GM19239 (cell line): Measurements from ENCODE around the gene EFNB1.

Experiments used
- DNase-seq: peaks from one replicate; pipeline ENCODE4 v3.0.0; 2011; ENCODE audit warnings: low spot score; ENCODE audit not compliant: insufficient read length
- FAIRE-seq: peaks from 2 replicates; lab custom pipeline; 2011; peaks lifted over from hg19 to GRCh38; lab: Jason Lieb, UNC

Gene EFNB1

DNA sequence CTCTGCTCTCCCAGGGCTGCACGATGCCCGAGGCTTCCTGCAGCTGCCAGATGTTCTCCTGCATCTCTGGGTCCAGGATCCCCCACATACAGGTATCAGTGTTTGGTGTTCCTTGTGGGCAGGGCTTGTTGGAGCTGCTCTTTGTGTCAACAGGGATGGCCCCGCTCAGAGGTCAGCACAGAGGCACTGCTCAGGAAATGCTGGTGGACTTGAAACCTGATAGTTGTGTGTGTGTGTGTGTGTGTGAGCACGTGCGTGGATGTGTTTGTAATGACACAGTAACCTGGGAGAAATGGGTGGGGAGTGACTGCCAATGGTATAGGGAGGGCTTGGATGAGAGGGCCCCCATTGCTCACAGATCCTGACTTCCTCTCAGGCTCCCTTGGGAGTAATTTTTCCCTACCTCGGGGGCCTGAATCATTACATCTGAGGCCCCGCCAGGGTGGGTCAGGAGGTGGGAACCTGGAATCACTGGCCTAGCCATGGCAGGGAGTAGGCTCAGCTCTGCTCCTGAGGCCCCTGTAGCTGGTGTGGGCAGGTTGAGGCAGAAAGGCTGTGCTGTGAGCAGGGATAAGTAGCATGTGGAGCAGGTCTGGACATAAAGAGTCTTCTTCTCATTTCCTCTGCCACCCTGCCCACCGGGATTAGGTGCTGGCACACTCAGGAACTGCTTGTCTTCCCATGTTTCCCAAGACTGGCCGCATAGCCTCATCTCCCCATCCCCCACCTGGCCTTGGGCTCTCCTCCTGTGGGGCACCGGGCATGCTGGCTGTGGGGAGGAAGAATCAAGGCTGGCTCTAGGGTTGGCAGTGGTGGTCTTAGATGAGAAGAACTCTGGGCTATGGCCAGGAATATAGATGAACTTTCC, 2.5 kb upstream of the EFNB1 start:
- DNase-seq (no peak), FAIRE-seq (no peak)

DNA sequence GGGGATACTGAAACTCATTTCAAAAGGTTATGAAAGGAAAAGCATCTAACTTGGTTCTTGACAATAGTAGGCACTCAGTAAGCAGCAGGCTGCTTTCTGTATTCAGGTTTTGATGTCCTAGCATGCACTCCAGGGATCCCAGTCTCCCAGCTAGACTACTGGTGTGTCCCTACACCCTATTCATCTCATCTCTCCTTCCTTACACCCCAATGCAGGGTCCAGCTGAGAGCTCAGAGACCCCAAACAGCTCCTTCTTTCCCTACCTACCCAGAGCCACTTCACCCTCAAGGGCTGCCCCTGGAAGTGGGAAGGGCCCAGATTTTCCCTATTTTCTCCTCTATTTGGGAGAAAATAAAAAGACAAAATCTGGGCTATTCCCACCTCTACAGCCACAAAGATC, 1.6 kb upstream of the EFNB1 start:
- FAIRE-seq (no peak), DNase-seq (no peak)

DNA sequence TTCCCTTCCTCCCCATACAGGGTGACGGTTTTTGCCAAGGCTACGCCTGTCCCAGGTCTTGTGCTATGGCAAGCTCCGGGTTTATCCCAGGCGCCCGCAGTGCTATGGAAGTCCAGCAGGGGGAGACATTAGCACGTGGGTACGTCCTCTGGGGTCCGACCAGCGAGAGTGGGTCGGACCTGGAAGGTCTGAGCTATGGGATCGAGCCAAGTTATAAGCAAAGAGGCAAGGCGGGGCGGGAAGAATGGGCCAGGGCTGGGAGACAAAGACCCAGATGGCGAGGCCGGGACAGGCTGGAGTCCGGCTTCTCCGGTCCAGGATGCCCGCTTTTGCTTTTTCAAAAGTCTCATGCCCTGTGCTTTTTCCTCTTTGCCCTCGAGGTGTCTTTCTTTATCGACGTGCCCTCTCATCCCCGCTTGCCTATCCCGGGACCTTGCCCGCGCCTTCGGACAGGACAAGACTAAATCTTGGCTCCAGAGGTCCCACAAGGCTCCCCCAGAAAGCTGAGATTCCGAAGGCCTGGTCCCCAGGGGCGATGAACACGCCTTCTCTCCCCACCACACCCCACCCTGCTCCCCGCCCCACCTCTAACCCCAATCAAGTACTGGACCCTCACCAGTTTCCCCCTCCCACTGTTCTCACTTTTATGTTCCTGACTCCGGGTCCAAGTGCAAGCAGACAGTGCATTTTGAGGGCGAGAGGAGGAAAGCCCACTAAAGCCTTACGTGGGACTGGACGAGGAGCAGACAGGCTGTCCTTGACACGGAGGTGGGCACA, 785 bp upstream of the EFNB1 start:
- peak; percentile 40 for DNase-seq
- FAIRE-seq: peak; percentile 96

DNA sequence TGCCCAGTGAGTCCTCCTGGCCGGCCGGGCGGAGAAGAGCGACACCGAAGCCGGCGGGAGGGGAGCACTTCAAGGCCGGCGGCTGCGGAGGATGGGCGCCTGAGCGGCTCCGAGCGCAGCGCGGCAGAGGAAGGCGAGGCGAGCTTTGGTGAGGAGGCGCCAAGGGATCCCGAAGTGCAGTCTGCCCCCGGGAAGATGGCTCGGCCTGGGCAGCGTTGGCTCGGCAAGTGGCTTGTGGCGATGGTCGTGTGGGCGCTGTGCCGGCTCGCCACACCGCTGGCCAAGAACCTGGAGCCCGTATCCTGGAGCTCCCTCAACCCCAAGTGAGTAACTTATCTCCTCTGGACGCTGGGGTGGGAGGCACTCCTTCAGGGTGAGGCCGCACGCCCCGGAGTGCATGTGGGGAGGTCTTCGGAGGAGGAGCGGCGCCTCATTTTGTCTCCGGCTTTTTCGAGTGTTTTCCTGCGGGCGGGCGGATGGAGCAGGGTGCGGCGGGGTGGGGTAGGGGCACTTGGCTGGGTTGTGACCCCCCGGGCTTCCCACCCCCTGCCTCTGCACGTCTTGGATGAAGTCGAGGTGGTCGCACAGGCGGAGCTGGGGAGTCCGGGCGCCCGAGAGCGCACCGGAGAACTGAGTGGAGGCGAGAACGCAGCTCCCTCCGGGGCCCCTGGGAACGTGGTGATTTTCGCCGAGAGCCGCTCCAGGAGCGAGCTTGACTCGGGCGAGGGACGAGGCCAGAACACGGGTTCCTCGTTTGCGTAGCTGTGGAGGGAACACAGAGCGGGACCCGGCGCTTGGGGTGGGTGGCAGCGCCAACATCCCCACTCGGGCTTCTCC, 979 bp downstream of the EFNB1 start:
- DNase-seq: no peak
- FAIRE-seq: no peak

DNA sequence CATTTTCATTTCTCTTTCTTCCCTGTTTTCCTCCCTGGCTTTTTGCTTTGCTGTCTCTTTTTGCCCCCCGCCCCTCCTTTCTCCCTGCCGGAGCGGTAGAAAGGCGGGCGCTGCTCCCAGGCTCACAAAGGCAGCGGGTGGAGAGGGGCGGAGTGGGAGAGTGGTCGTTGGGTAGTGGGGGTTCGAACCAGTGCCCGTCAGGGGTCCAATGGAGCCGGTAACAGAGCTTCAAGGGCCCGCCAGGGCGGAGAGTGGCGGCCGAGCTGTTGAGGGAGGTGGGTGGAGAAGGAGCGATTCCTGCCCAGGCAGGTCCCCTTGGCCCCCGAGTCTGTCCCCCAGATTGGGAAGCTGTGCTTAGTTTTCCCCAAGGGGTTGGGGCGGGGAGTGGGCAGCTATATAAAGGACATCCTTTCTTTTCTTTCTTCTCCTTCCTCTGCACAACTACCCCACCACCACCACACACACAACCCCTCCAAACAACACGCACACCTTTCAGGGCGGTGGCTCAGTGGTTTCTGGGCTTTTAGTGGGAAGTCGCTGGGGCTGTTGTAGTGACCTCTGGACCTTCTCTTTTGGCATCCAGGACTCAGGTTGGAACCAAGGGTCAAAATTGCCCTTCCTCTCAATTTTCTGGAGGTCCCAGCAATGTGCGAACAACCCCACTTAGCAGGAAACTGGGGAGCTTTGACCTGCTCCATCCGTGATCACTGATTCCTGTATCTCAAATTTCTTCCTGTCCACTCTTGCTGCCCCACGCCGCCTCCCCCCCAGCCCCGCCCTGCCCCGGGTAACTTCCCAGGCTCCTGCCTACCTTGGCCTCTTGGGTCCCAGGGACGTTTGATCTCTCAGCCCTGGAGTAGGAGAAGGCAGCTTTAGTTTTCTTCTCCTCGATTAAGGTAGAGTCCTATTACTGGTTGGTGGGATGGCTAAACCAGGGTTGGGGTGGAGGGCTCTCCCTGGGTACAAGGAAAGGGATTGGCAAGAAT, 1.9 kb downstream of the EFNB1 start:
- no peak for FAIRE-seq
- DNase-seq: no peak

DNA sequence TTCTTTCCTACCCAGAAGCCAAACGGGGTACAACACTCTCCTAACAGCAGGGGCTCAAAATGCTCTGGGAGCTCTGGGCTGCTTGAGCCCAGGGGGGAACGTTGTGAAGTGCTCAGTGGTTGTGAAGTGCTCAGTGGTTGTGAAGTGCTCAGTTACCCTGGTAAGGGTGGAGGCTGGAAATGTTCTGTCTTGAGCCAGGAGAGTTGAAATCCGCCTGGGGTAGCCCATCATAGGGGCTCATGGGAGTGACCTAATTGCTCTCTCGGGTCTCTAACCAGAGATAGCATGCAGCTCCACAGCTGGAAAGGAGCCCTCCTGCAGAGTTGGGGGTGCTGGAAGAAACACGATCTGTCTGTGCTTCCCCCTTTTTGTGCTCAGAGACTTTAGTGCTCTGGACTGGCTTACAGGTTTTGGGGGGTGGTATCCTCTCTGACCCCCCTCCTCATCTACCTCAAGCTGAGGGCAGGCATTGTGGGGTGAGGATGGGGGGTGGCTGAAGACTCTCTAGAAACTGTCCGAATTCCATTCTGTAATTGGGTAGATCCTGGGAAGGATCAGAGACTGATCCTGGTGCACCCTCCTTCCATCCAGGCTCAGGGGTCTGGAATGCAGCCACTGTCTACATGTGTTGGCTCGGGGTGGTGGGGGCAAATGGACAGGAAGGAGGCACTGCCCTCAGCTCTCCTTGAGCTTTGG, 2.7 kb downstream of the EFNB1 start:
- no peak for FAIRE-seq

DNA sequence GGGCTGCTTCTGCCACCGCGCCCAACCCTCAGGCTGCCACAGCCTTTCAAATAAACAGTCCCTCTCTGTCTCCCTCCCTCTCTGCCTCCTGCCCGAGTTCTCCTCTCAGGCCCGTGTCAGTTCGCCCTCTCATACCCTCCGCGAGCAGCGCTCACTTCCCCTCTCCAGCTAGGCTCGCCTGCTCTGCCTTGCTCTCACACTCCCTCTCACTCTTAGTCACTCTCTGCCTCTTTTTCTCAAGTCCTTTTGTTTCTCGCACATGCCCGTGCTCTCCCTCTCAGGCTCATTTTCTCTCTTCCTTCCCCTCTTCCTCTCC, 3.2 kb downstream of the EFNB1 start:
- DNase-seq (no peak), FAIRE-seq (no peak)

More for the DNA sequence above, 2.7 kb downstream of the EFNB1 start:
- no peak for DNase-seq

DNA sequence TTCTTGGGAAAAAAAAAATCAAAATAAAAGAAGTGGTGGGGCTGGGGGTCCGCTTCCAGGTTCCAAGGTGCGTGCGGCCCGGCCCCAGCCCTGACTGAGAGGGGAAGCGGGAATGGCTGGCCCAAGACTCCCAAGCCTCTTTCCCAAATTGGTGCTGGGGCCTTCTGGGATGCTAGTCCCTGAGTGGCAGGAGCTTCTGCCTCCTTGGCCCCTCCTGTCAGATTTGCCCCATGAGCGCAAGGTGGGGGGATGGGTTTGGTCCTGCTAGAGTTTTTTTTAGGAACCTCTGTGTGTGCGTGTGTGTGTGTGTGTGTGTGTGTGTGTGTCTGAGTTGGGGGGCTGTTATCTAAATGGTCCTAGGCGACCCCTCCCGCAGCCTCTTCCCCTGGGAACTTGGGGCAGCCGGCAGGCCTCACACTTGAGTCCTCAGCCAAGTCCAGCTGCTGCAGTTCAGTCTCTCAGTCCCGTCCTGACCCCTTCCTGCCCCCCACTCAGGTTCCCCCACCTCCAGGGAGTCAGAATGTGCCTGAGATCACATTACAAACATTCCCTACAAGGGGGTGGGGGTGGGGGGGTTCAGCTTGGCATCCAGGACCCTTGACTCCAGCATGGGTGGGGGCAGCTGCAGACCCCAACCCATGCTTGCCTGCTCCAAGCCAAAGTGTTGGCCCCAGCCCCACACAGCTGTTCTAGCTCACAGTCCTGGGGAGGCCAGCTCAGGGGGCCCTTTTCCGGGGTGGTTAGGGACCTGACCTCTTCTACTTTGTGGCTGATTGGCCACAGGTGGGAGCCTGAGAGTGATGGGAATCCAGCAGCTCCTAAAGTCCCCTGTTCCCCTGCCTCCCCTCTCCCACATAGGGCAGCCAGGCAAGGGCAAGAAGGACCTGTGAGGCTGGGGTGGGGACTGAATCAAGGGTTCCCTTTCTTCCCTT, 4.0 kb downstream of the EFNB1 start:
- DNase-seq: no peak
- no peak for FAIRE-seq

DNA sequence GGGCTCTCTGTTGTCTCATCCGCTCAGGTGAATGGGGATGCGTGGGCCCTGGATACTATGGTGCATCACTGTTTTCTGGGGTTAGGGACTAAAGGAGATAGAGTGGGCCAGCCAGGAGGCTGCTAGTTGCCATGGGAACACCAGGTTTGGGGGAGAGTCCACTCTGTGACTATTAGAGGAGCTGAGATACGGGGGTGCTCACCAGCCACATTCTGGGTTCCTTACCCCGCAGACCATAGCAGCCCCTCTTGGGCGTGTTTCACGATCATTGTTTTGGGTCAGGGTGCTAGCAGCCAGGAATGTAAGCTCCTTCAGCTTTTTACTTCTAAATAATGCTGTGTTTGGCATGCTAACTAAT, 4.6 kb downstream of the EFNB1 start:
- DNase-seq (no peak), FAIRE-seq (no peak)

DNA sequence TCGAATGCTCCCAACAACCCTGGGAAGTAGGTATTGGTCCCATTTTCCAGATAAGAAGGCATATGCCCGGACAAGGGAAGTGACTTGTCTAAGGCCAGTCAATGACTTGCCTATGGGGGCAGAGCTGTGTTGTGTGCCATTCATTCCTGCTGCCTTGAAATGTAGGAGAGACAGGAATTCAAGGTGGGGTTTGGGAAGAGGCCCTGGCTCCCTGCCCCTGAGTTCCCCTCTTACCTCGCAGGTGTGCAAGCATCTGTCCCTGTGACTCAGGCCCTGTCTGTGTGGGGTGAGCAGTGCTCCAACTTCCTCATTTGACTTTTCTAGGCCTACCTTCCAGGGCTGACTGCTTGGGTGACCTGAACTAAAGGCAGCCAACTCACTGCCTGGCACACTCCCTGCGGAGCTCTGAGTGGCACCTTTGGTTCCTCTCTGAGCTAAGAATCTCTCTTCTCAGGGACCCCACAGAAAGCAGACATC, 5.1 kb downstream of the EFNB1 start:
- FAIRE-seq (no peak), DNase-seq (no peak)

DNA sequence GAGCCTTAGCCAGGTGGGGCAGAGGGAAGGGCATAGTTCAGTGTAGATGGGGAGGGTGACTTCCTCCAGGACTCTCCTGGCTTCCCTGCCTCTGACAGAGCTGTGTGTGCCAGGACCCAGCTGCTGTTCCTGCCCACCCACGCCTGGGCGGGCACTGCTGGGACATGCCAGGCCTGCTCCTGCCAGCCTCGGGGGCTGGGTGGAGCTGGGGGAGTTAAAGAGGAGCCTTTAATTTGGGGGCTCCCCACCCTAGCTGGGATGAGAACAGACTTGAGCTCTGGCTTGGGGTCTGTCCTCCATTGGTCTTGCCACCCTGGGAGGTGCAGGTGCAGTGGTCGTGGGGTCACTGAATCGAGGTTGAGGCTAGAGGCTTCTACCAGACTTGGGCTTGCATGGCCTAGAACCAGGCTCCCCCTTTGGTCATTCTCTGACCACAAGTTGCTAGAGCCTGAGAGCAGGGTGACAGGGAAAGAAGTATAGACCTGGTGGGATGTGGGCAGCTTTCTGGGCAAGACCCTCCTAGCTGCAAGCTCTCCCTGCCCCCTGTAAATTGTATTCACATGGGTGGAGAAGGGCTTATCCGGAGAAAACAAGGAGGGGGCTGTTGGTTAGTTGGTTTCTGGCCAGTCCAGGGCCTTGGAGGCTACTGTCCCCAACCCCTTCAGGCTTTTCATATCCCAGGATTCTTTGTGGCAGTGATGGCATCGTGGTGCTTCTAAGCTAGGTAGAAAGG, 5.7 kb downstream of the EFNB1 start:
- no peak for FAIRE-seq

DNA sequence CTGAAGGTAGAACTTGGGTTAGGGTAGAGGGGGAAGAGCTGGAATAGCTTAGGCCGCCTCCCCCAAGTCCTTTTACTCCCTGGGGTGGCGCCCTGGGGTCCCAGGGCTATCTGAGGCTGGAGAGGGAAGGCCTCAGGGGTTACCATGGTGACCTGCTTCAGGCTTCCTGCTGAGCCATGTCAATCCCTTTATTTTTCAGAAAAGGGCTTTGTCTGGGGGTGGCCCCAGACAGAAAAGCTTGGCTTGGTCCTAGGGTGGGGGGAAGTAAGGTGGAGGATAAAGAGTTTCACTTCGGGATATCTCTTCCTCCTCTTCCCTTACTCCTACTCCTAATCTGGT, 6.3 kb downstream of the EFNB1 start:
- FAIRE-seq (no peak), DNase-seq (no peak)

More for the DNA sequence above, 5.7 kb downstream of the EFNB1 start:
- no peak for DNase-seq

DNA sequence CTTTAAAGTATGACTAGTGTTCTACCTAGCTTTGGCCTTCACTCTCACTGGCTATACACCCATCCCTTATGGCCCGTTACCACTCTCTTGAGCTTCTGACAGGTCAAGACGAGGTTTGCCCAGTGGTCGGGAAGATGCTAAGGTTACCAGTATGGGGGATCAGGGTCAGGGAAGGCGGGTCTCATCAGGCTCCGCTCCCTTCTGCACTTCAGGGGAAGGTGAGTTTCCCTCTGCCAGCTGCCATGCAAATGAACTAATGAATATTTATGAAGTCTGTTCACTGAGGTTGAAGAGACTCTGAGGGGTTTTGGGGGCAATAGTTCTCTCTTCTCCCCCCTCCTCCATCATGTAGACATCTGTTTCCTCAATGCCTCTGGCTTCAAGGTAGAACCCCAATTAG, 6.6 kb downstream of the EFNB1 start:
- no peak for DNase-seq
- no peak for FAIRE-seq

DNA sequence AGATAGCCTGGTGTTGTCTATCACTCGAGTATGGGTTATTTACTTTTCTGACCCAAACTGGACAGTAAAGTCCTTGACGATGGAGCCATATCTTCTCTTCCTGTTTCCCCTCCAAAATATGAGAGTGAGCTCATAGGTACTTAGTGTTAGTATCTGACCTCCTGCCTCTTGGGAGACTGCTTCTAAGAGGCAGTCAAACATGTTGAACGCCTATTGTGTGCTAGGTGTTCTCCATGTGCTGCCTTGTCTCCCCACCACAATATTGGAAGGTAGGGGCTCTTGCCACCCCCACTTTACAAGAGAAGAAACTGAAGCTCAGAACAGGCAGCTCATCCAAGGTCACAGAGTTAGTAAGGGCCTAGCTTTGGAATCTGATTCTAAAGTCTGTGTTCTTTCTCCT, 8.3 kb downstream of the EFNB1 start:
- no peak for FAIRE-seq

DNA sequence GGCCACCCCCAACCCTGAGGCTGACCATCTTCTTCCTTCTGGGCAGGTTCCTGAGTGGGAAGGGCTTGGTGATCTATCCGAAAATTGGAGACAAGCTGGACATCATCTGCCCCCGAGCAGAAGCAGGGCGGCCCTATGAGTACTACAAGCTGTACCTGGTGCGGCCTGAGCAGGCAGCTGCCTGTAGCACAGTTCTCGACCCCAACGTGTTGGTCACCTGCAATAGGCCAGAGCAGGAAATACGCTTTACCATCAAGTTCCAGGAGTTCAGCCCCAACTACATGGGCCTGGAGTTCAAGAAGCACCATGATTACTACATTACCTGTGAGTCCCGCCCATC, 9.7 kb downstream of the EFNB1 start:
- no peak for DNase-seq
- no peak for FAIRE-seq

More for the DNA sequence above, 8.3 kb downstream of the EFNB1 start:
- DNase-seq: no peak

DNA sequence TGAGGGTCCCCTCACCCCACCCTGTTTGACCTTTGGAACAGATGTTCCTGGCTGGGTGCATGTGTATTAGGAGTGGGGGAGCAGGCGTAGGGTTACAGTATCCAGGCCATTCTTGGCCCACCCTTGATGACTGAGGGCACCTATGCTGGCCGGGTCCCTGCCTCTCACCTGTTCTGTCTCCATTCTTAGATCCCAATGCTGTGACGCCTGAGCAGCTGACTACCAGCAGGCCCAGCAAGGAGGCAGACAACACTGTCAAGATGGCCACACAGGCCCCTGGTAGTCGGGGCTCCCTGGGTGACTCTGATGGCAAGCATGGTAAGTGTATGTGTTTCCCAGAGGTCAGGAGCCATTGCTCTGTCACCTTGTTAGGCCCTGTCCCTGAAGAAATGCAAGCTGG, 10.9 kb downstream of the EFNB1 start:
- DNase-seq (no peak), FAIRE-seq (no peak)

DNA sequence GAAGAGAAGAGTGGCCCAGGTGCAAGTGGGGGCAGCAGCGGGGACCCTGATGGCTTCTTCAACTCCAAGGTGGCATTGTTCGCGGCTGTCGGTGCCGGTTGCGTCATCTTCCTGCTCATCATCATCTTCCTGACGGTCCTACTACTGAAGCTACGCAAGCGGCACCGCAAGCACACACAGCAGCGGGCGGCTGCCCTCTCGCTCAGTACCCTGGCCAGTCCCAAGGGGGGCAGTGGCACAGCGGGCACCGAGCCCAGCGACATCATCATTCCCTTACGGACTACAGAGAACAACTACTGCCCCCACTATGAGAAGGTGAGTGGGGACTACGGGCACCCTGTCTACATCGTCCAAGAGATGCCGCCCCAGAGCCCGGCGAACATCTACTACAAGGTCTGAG, 11.4 kb downstream of the EFNB1 start:
- DNase-seq: no peak
- FAIRE-seq: no peak
